ENCODE data around the gene MBOAT1. TPM values are rescaled to one million over a fixed set of nuclear protein-coding genes. Genes with fewer than 3 reads are reported as not detected.

MBOAT1 gene
- total RNA-seq, 1 experiment from 2014 or later: 6.3 TPM

- no peak for DNase-seq (ENCODE audit: low spot score)
- Histone ChIP-seq H3K27me3 (replicated peaks; ENCODE audit: insufficient read depth, low read depth, low read length, poor library complexity) (no peaks in the 10 kb centered on the region), H3K9me3 (ENCODE audit: low read depth, low read length, poor library complexity, severe bottlenecking) (no peaks in the 10 kb centered on the region), H3K4me3 (ENCODE audit: low read depth, low read length, poor library complexity, severe bottlenecking) (no peak overlapping the region), H3K27ac (ENCODE audit: low read depth, low read length, poor library complexity, severe bottlenecking) (no peak overlapping the region), H3K4me1 (ENCODE audit: insufficient read depth, low read length, poor library complexity, severe bottlenecking) (peaks cover 4% of the 10 kb centered on the region), H3K36me3 (ENCODE audit: insufficient read depth, low read length, poor library complexity, severe bottlenecking) (no peaks in the 10 kb centered on the region)
- TF ChIP-seq EZH2 (IDR thresholded peaks at IDR 0.05; ENCODE audit: borderline replicate concordance, low read depth, low read length, poor library complexity, severe bottlenecking) (no peak), CTCF (conservative IDR thresholded peaks at IDR 0.05; ENCODE audit: low read depth, low read length) (no peak)
- CTCF ChIA-PET: interaction anchor here (0.7 kb wide), 1 partner anchor 9 kb away, joined by 5 read pairs; no protein-coding TSS in a partner anchor
- BruUV-seq (replicated peaks): no TSS peak
- POLR2A ChIA-PET (ENCODE audit: low non-redundant PET): no interaction called here
- intact Hi-C loops (cut with micrococcal nuclease; ENCODE audit: unreplicated experiment): no loop called here
Observed at GRCh38 chr6:20128018-20128417, 84.3 kb downstream of the MBOAT1 start.

- Histone ChIP-seq H3K27me3 (replicated peaks; ENCODE audit: insufficient read depth, low read depth, low read length, poor library complexity) (no peaks in the 10 kb centered on the region), H3K9me3 (ENCODE audit: low read depth, low read length, poor library complexity, severe bottlenecking) (no peaks in the 10 kb centered on the region), H3K4me1 (ENCODE audit: insufficient read depth, low read length, poor library complexity, severe bottlenecking) (peaks cover 4% of the 10 kb centered on the region), H3K27ac (ENCODE audit: low read depth, low read length, poor library complexity, severe bottlenecking) (no peak overlapping the region), H3K36me3 (ENCODE audit: insufficient read depth, low read length, poor library complexity, severe bottlenecking) (no peaks in the 10 kb centered on the region), H3K4me3 (ENCODE audit: low read depth, low read length, poor library complexity, severe bottlenecking) (no peak overlapping the region)
- peak; percentile 97 for TF ChIP-seq CTCF (conservative IDR thresholded peaks at IDR 0.05; ENCODE audit: low read depth, low read length)
- TF ChIP-seq EZH2 (IDR thresholded peaks at IDR 0.05; ENCODE audit: borderline replicate concordance, low read depth, low read length, poor library complexity, severe bottlenecking): no peak
- ChIA-PET CTCF (interaction anchor here (0.5 to 2.0 kb wide), 9 partner anchors 8 to 1599 kb away, joined by 3 to 19 read pairs (median 5); no protein-coding TSS in a partner anchor), POLR2A (ENCODE audit: low non-redundant PET) (no interaction called here)
- BruUV-seq (replicated peaks): no TSS peak
- peak; percentile 71 for DNase-seq (ENCODE audit: low spot score)
- intact Hi-C loops (cut with micrococcal nuclease; ENCODE audit: unreplicated experiment): loop anchor here (1.0 kb wide), 1 partner anchor 35 kb away; no protein-coding TSS in a partner anchor
Observed at GRCh38 chr6:20126789-20127653, 85.2 kb downstream of the MBOAT1 start.

DNA sequence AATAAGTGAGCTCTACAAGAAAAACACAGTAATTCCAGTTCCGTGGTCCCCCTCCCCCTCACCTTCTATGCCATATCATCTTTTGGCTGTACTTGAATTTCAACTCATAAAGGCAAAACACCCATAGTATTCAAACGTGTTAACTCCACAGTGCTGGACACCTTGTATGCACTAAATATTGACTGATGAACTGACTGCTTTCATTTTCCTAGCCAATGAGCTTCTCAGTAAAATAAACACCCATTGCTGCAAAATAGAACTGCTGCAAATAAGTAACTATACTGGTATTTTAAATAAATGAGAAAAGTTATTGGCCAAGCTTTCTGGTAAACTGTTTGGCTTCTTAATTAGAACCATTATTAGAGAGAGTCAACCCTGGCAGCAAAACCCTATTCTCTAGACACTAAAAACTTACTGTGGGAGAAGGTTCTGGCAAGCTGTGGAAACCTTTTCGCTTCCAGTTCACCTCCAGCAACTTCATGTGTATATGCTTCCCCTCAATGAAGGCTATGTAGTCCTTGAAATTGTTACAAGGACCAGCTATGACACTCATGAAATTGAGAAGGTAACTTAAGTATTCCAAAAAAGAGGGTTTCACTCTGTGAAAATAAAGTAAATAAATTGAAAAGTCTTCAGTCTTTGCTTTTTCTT lies 86.0 kb downstream of the MBOAT1 start:
- Histone ChIP-seq H3K4me1 (ENCODE audit: insufficient read depth, low read length, poor library complexity, severe bottlenecking) (peaks cover 4% of the 10 kb centered on the region), H3K9me3 (ENCODE audit: low read depth, low read length, poor library complexity, severe bottlenecking) (no peaks in the 10 kb centered on the region), H3K27ac (ENCODE audit: low read depth, low read length, poor library complexity, severe bottlenecking) (no peak overlapping the region), H3K36me3 (ENCODE audit: insufficient read depth, low read length, poor library complexity, severe bottlenecking) (no peaks in the 10 kb centered on the region), H3K4me3 (ENCODE audit: low read depth, low read length, poor library complexity, severe bottlenecking) (no peak overlapping the region), H3K27me3 (replicated peaks; ENCODE audit: insufficient read depth, low read depth, low read length, poor library complexity) (no peaks in the 10 kb centered on the region)
- POLR2A ChIA-PET (ENCODE audit: low non-redundant PET): no interaction called here
- no peak for DNase-seq (ENCODE audit: low spot score)
- no peak for TF ChIP-seq CTCF (conservative IDR thresholded peaks at IDR 0.05; ENCODE audit: low read depth, low read length)
- TF ChIP-seq EZH2 (IDR thresholded peaks at IDR 0.05; ENCODE audit: borderline replicate concordance, low read depth, low read length, poor library complexity, severe bottlenecking): no peak
- BruUV-seq (replicated peaks): no TSS peak
- intact Hi-C loops (cut with micrococcal nuclease; ENCODE audit: unreplicated experiment): no loop called here
- CTCF ChIA-PET: interaction anchor here (1.3 to 2.0 kb wide), 6 partner anchors 14 to 70 kb away, joined by 3 to 19 read pairs (median 4); no protein-coding TSS in a partner anchor

Data from A673 (cell line).